CD14-positive monocyte (primary cell): ENCODE measurements around the gene SPRED2. TPM values are rescaled to one million over a fixed set of nuclear protein-coding genes. Genes with fewer than 3 reads are reported as not detected.

Experiments used
- DNase-seq, 3 donors: peaks; one replicate each; pipeline ENCODE4 v3.0.0-alpha.2; 2011 to 2022
- H2AFZ ChIP-seq: 2 replicates; pipeline ENCODE4 v1.6.0; 2012; ENCODE audit warnings: mild to moderate bottlenecking, low read depth, low read length, inconsistent platforms; ENCODE audit not compliant: insufficient read depth, poor library complexity, severe bottlenecking
- H3K27ac ChIP-seq, 2 donors: 1 replicate in 1 of 2; 2 replicates in 1 of 2; pipeline ENCODE4 v1.5.1; 2012 to 2013; ENCODE audit warnings: low read length in 2 of 2, control low read depth in 1 of 2, inconsistent platforms in 1 of 2, low read depth in 1 of 2, mild to moderate bottlenecking in 1 of 2
- H3K27me3 ChIP-seq, 2 donors: one replicate each; pipeline versions ENCODE4 v1.6.0 to v1.6.1; 2011 to 2013; ENCODE audit warnings: low read length in 2 of 2; ENCODE audit not compliant: control insufficient read depth in 2 of 2, insufficient read depth in 2 of 2
- H3K36me3 ChIP-seq, 2 donors: replicated peaks in 1 of 2; 1 replicate in 1 of 2; 2 replicates in 1 of 2; pipeline versions ENCODE4 v1.5.1 to v1.6.1; 2012 to 2013; ENCODE audit warnings: low read length in 2 of 2, control low read depth in 1 of 2, inconsistent platforms in 1 of 2, mild to moderate bottlenecking in 1 of 2; ENCODE audit not compliant: insufficient read depth in 2 of 2, control insufficient read depth in 1 of 2
- H3K4me1 ChIP-seq, 2 donors: 1 replicate in 1 of 2; 2 replicates in 1 of 2; pipeline versions ENCODE4 v1.5.1 to v1.6.1; 2012 to 2013; ENCODE audit warnings: low read length in 2 of 2, control low read depth in 1 of 2, inconsistent platforms in 1 of 2, mild to moderate bottlenecking in 1 of 2, moderate library complexity in 1 of 2; ENCODE audit not compliant: insufficient read depth in 2 of 2, control insufficient read depth in 1 of 2
- H3K4me2 ChIP-seq: replicated peaks from 2 replicates; pipeline ENCODE3; 2012; ENCODE audit warnings: low read length, moderate library complexity, mild to moderate bottlenecking; ENCODE audit not compliant: poor library complexity, severe bottlenecking; ENCODE audit errors: extremely low read depth
- H3K4me3 ChIP-seq, 3 experiments: fragments of 200-600 bp in 1 of 3; sonication (generic) in 1 of 3; replicated peaks in 1 of 3; 1 replicate in 2 of 3; 2 replicates in 1 of 3; pipeline ENCODE4 v1.5.1; 2011 to 2013; ENCODE audit warnings: low read length in 3 of 3, mild to moderate bottlenecking in 3 of 3, control low read depth in 2 of 3, low read depth in 2 of 3, inconsistent platforms in 1 of 3, moderate library complexity in 1 of 3
- H3K79me2 ChIP-seq: 2 replicates; pipeline ENCODE4 v1.6.0; 2012; ENCODE audit warnings: mild to moderate bottlenecking, control low read depth, inconsistent platforms, low read length, moderate library complexity; ENCODE audit not compliant: insufficient read depth
- H3K9ac ChIP-seq: 2 replicates; pipeline ENCODE4 v1.6.0; 2017; ENCODE audit warnings: low read length, mild to moderate bottlenecking; ENCODE audit not compliant: insufficient read depth, poor library complexity, severe bottlenecking
- H3K9me3 ChIP-seq, 2 donors: replicated peaks in 1 of 2; 1 replicate in 1 of 2; 2 replicates in 1 of 2; pipeline versions ENCODE4 v1.5.1 to v1.6.1; 2012 to 2013; ENCODE audit warnings: low read length in 2 of 2, control low read depth in 1 of 2; ENCODE audit not compliant: control insufficient read depth in 1 of 2, insufficient read depth in 1 of 2
- H4K20me1 ChIP-seq: 2 replicates; pipeline ENCODE4 v1.6.0; 2012; ENCODE audit warnings: mild to moderate bottlenecking, low read length, control low read depth, moderate library complexity; ENCODE audit not compliant: insufficient read depth
- H3K27ac Mint-ChIP-seq, 7 donors: one replicate each; pipeline ENCODE4 v1.8.0; 2020; ENCODE audit warnings: mild to moderate bottlenecking in 7 of 7, mixed read lengths in 7 of 7, moderate library complexity in 6 of 7, inconsistent platforms in 2 of 7
- H3K27me3 Mint-ChIP-seq, 3 donors: one replicate each; pipeline ENCODE4 v1.8.0; 2021 to 2022; ENCODE audit warnings: low read depth in 3 of 3, mild to moderate bottlenecking in 3 of 3, mixed read lengths in 3 of 3, moderate library complexity in 3 of 3, inconsistent platforms in 1 of 3
- H3K36me3 Mint-ChIP-seq, 2 donors: one replicate each; pipeline ENCODE4 v1.8.0; 2020; ENCODE audit warnings: mixed read lengths in 2 of 2, inconsistent platforms in 1 of 2, mild to moderate bottlenecking in 1 of 2
- H3K4me1 Mint-ChIP-seq: one replicate; pipeline ENCODE4 v1.8.0; 2020; ENCODE audit warnings: mild to moderate bottlenecking, mixed read lengths
- H3K4me3 Mint-ChIP-seq, 2 donors: one replicate each; pipeline ENCODE4 v1.8.0; 2020; ENCODE audit warnings: mild to moderate bottlenecking in 2 of 2, mixed read lengths in 2 of 2, moderate library complexity in 1 of 2
- H3K9me3 Mint-ChIP-seq, 7 donors: one replicate each; pipeline ENCODE4 v1.8.0; 2020 to 2022; ENCODE audit warnings: mixed read lengths in 7 of 7, mild to moderate bottlenecking in 6 of 7, moderate library complexity in 6 of 7, inconsistent platforms in 2 of 7
- WGBS: methylation state at CpG from one replicate; pipeline ENCODE4 v1.1.5; 2013; ENCODE audit warnings: missing lambda C conversion rate; ENCODE audit not compliant: insufficient coverage; 5-methylcytosine and 5-hydroxymethylcytosine counted together
- intact Hi-C, 2 donors: fragments of 100-400 bp; cut with micrococcal nuclease; formaldehyde crosslinking; loops; one replicate each; pipeline versions ENCODE4 v1.15.0 to v1.15.1; 2023
- polyA plus RNA-seq, 3 donors: library from polyadenylated mRNA; depleted of rRNA in 1 of 3; unstranded in 2 of 3; stranded (reverse) in 1 of 3; fragments of 300-500 nt in 2 of 3; fragments of >200 nt in 1 of 3; fragmentation: Illumina TruSeq in 2 of 3; gene quantifications; 1 replicate in 2 of 3; 2 replicates in 1 of 3; pipeline ENCODE4 v1.2.3, GENCODE V29; 2012 to 2021
- TF ChIP-seq, protein P1 (sequence below): fragments of 200-600 bp; IDR thresholded peaks from one replicate; pipeline ENCODE4 v1.8.0; 2022; ENCODE audit warnings: antibody characterized with exemption, mild to moderate bottlenecking

The SPRED2 gene
- polyA plus RNA-seq, 3 donors: 0.20 to 2.0 (median 0.33) TPM

DNA sequence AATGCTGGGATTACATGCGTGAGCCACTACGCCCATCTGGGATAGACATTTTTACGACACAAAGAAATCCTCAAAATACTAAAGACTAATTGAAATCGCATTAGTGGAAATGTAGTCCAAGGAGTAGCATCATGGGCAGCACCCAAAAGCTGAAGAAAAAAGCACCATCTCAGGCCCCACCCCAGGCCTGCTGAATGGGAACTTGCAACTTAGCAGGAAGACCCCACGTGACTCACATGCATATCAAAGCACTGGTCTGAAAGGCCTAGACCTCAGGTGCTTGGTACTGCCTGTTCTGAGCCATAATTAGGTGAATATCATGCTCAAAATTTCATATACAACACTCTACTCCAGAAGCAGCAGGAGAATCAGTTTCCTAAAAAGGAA is 28.9 kb downstream of the SPRED2 start:
- H3K9ac ChIP-seq: no peak overlapping the region
- Mint-ChIP-seq H3K36me3 (no peaks in the 10 kb centered on the region), H3K27me3 (peaks cover 0 to 4% (median 1%) of the 10 kb centered on the region in 3 donors), H3K27ac (no peak overlapping the region), H3K4me3 (no peak overlapping the region), H3K9me3 (peaks cover 0 to 1% (median 0%) of the 10 kb centered on the region in 7 donors), H3K4me1 (peaks cover 32% of the 10 kb centered on the region)
- TF ChIP-seq, protein P1, sequence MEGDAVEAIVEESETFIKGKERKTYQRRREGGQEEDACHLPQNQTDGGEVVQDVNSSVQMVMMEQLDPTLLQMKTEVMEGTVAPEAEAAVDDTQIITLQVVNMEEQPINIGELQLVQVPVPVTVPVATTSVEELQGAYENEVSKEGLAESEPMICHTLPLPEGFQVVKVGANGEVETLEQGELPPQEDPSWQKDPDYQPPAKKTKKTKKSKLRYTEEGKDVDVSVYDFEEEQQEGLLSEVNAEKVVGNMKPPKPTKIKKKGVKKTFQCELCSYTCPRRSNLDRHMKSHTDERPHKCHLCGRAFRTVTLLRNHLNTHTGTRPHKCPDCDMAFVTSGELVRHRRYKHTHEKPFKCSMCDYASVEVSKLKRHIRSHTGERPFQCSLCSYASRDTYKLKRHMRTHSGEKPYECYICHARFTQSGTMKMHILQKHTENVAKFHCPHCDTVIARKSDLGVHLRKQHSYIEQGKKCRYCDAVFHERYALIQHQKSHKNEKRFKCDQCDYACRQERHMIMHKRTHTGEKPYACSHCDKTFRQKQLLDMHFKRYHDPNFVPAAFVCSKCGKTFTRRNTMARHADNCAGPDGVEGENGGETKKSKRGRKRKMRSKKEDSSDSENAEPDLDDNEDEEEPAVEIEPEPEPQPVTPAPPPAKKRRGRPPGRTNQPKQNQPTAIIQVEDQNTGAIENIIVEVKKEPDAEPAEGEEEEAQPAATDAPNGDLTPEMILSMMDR: no peak
- no peak overlapping the region for H2AFZ ChIP-seq
- peaks cover 19 to 22% of the 10 kb centered on the region in 2 donors for H3K4me1 ChIP-seq
- H3K9me3 ChIP-seq: no peaks in the 10 kb centered on the region
- 0% methylated on average over 1 of the region's 5 CpGs for WGBS
- peaks cover 5% of the 10 kb centered on the region for H3K79me2 ChIP-seq
- no peak overlapping the region for H3K27ac ChIP-seq
- H3K4me2 ChIP-seq: no peak overlapping the region
- DNase-seq: peak in 1 of 3 donors; percentile 19
- H4K20me1 ChIP-seq: no peaks in the 10 kb centered on the region
- no peaks in the 10 kb centered on the region for H3K36me3 ChIP-seq
- no peak overlapping the region for H3K4me3 ChIP-seq
- no peaks in the 10 kb centered on the region for H3K27me3 ChIP-seq
- intact Hi-C loops: no loop called here

DNA sequence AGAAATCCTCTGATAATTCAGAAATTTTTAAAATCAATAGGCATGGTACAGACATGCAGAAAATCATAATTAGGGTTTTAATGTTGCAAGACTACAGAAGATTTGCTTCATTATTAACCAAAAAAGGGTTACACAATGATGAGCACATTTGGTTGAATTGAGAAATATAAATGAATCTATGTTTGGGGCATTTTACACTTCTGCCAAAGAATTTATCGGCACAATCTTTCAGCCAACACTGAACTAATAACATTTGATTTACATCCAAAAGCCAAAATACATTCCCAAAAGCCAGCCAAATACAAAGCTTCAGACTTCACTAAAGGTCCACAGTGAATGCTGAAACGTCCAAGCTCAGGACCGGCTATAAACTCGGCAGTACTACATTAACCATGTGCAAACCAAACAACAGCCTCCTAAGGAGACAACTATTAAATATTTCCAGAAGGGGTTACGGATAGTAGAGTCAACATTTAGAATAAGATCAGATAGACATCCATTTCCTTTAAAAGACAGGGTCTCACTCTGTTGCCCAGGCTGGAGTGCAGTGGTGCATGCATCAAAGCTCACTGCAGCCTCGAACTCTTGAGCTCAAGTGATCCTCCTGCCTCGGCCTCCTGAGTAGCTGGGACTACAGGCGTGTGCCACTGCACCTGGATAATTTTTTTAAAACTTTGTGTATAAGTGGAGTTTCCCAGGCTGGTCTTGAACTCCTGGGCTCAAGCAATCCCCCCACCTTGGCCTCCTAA is 29.4 kb downstream of the SPRED2 start:
- Histone ChIP-seq H3K4me2 (peak overlapping the region; percentile 7), H3K79me2 (peaks cover 5% of the 10 kb centered on the region), H3K9ac (no peak overlapping the region), H3K4me1 (peaks cover 19 to 22% of the 10 kb centered on the region in 2 donors), H3K27ac (no peak overlapping the region), H3K9me3 (no peaks in the 10 kb centered on the region), H3K36me3 (no peaks in the 10 kb centered on the region), H3K4me3 (no peak overlapping the region), H3K27me3 (no peaks in the 10 kb centered on the region), H2AFZ (no peak overlapping the region), H4K20me1 (no peaks in the 10 kb centered on the region)
- intact Hi-C loops: no loop called here
- DNase-seq: peak in 2 of 3 donors; percentile 18 to 40
- Mint-ChIP-seq H3K4me3 (peak overlapping the region in 1 of 2 donors; percentile 65), H3K4me1 (peaks cover 32% of the 10 kb centered on the region), H3K9me3 (peaks cover 0 to 1% (median 0%) of the 10 kb centered on the region in 7 donors), H3K27me3 (peaks cover 0 to 2% (median 1%) of the 10 kb centered on the region in 3 donors), H3K27ac (peak overlapping the region in 2 of 7 donors; percentile 25 to 35), H3K36me3 (no peaks in the 10 kb centered on the region)
- WGBS: 0% methylated on average over 1 of the region's 8 CpGs
- TF ChIP-seq, protein P1: no peak
